Activated CD8-positive, alpha-beta memory T cell treated with anti-CD3 and anti-CD28 coated beads, Interleukin-2, amount 50 U/mL, for 24 hours (primary cell): Measurements from ENCODE around the gene SGMS1.
A peak's percentile ranks its signal among the peaks of the same experiment; 100 is the strongest.
"Not testable (repeated sequence)": the region's sequence is repeated elsewhere in the genome, so short reads cannot be mapped to it uniquely, and the experiment has no call there.

ENCODE experiments used
- DNase-seq: peaks from one replicate; pipeline ENCODE4 v3.0.0-alpha.2; 2020; ENCODE audit errors: extremely low read depth

SGMS1 gene

DNA sequence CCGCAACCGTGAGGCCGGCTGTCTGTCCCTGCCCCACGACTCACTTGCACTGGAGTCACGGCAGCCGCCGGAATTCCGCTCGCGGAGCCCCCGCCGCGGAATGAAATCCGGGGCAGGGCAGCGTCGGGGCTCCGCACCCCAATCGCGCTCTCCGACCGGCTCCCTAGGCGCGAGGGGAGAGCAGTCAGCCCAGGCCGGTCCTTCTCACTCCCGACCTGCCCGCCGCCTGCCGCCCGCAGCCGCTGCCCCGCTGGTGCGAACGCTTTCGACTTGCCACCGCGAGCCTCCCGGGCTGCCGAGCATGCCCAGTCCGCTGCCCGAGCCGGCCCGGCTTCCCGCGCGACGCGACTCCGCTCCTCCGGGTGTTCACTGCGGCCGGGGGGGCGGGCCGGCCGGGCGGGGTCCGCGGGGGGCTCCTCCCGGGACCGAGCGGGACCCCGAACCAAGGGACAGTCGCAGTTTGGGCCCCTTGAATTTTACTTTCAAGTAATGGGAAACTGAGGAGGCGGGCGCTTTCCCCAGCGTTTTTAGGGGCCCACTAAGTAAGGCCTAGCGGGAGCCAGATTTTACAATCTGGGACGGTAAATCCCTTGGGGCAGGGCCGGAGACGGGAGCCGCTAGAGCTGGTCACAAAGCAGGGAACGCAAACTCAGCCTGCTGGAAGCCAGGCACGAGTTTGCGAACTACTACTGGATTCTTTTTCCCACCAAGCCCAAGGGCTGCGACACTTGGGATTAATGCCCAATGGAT is at the start of gene SGMS1:
TSS of gene SGMS1 (minus strand) at position 294 of the 750 bp plus-strand sequence. CDS start 279,842 bp downstream, outside the sequence.
- DNase-seq = peak; percentile 59

- DNase-seq = not testable (repeated sequence)
Measured at GRCh38 chr10:50672152-50672551, 48.4 kb upstream of the SGMS1 start.

DNA sequence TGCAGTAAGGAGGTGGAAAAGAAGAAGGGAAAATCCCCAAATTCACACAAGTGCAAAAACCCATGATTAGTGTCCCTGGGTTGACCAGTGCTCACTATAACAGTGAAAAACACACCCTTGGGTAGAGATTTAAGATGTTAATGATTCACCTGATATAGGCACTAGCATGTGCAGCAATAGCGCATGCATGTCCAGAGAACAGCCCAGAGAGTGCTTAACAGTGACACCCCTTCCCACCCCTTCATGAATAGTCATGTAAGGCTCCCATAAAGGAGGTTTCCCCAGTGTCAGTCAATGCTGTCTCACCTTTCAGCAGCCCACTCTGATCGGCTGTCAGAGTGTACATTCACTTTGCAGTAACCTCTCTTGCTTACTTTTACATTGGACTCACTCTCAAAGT is 47.9 kb upstream of the SGMS1 start:
- not testable (repeated sequence) for DNase-seq

GRCh38 chr10:50669957-50670356 is 46.2 kb upstream of the SGMS1 start:
- DNase-seq = not testable (repeated sequence)

DNA sequence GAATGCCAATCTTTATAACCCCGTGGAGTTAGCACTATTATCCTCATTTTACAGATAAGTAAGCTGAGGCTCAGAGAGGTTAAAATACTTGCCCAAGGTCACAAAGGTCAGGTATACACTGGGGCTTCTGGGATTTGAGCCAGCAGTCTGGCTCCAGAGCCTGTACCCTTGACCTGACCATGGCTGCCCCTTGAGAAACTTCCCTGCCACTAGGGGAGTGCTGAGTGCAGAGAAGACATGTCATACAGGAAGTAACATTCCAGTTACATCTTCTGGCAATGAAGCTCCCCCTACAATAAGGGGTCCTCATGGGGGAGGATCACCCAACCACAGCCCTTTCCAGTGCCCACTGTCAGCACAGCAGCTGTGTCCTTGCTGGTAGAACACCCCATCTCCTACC is 43.6 kb upstream of the SGMS1 start:
- not testable (repeated sequence) for DNase-seq

- not testable (repeated sequence) for DNase-seq
Measured at GRCh38 chr10:50662420-50662819, 38.7 kb upstream of the SGMS1 start.

- DNase-seq = not testable (repeated sequence)
Measured at GRCh38 chr10:50661563-50661962, 37.8 kb upstream of the SGMS1 start.

DNA sequence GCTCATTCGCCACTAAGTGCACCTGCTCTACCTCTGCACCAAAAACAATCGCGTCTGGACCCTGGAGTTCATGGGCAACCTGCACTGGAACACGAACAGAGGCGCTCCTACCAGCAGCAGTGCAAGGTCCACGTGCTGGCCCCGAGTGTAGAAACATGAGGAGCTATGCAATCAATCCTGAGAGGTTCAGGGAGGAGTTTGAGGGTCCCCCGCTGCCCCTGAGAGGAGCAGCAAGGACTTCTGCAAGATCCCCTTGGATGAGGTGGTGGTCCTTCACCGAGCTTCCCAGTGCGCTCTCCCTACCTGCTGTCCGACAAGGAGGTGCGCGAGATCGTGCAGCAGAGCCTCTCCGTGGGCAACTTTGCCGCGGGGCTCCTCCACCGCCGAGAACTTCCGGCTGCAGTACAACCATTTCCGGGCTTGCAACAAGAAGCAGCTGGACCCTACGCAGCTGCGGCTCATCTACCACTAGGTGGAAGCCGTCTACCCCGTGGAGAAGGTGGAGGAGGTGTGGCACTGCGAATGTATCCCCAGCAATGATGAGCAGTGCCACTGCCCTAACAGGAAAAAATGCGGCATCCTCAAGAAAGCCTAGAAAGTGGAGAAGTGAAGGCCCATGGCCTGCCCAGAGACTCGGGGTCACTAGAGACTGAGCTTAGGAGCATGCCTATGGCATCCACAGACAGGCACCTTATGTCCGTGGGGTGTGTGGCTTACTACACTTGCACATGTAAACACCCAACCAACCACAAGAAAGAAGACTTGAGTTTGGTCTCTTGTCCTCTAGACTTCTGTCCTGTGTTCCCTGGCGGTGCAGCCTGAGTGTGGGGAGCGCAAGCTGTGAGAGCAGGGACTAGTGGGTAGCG is 36.3 kb upstream of the SGMS1 start:
- not testable (repeated sequence) for DNase-seq

- DNase-seq = not testable (repeated sequence)
Measured at GRCh38 chr10:50659016-50659864, 35.5 kb upstream of the SGMS1 start.

DNA sequence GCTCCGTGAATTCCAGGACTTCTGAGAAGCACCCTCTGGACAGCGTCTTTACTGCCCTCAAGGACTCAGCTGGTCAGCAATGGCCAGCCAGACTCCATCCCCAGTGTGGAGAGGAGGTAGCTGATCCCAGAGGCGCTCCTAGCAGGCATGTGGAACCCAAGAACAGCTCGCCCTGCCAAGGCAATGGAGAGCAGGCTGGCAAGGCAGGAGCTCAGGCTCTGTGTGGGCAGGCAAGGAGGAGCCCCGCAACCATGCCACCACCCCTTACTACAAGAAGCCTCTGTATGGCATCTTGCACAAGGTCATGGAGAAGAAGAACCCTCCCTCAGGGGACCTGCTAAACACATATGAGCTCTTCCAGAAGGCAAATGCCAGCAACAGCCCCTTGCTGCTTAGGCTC is 34.4 kb upstream of the SGMS1 start:
- no peak for DNase-seq

DNA sequence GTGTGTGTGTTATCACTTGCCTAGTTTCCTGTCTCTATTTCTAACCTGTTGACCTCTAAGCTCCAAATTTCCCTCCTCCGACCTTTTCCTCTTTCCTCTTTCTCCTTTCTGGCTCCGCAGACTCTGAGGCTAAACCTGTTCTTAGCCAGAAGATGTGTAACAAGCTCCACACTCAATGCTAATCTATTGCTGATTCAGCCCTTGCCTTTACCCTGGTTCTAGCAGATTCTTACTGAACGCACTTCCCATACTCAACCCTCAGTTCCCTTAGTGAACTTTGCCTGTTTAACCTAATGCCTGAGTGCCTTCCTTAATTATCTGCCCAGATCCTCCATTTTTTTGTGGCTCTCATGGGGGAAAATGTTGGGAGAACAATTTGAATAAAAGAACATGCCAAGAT is 30.0 kb upstream of the SGMS1 start:
- no peak for DNase-seq

GRCh38 chr10:50653142-50653541 is 29.4 kb upstream of the SGMS1 start:
- no peak for DNase-seq

- no peak for DNase-seq
Measured at GRCh38 chr10:50651808-50652207, 28.1 kb upstream of the SGMS1 start.

DNA sequence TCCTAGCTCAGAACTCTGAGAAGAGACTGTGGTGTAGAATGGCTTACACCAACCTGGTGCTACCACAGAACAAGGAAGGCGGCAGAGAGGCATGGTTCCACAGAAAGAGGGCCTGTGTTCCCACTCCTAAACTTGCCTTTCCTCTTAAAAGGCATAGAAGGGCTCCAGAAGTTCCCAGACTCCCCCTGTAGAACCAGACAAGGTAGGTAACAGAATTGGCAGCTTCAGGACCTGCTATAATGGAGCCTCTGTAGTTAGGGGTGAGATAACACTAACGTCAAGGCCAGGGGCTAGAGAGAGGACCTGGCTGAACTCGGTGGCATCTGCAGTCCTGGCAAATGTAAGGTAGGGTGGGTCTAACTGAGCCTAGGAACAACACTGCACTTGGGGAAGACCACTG is 26.7 kb upstream of the SGMS1 start:
- no peak for DNase-seq

GRCh38 chr10:50648935-50649227 is 25.1 kb upstream of the SGMS1 start:
- DNase-seq = no peak

DNA sequence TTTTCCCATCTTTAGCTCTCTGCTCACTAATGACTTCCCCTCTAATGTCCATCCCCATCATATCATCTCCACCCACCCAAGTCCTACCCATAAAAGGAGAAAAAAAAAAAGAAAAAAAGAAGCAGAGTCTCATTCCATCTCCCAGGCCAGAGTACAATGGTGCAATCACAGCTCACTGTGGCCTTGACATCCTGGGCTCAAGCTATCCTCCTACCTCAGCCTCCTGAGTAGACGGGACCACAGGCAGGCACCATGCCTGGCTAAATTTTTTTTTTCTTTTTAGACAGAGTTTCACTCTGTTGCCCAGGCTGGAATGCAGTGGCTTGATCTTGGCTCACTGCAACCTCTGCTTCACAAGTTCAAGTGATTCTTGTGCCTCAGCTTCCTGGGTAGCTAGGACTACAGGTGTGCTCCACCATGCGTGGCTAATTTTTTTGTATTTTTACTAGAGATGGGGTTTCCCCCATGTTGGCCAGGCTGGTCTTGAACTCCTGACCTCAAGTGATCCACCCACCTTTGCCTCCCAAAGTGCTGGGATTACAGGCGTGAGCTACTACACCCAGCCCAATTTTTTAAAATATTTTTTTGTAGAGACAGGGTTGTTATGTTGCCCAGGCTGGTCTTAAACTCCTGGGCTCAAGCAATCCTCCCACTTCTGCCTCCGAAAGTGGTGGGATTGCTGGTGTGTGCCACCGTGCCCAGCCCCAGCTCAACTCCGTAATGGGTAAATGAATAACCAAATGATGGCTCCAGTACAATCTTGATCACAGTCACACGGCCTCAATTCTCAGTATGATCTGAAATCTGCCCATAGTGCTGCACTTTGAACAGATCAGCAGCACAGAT is 24.6 kb upstream of the SGMS1 start:
- DNase-seq = no peak

DNA sequence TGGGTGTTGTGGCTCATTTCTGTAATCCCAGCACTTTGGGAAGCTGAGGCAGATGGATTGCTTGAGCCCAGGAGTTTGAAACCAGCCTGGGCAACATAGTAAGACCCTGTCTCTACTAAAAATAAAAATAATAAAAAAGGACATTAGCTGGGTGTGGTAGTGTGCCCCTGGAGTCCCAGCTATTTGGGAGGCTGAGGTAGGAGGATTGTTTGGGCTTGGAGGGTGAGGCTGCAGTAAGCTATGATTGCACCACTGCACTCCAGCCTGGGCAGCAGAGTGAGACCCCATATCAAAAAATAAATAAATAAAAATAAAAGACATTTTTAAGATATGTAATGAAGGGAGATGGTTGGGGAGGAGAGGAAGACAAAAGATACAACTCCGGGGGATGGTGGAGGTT is 23.6 kb upstream of the SGMS1 start:
- not testable (repeated sequence) for DNase-seq

DNA sequence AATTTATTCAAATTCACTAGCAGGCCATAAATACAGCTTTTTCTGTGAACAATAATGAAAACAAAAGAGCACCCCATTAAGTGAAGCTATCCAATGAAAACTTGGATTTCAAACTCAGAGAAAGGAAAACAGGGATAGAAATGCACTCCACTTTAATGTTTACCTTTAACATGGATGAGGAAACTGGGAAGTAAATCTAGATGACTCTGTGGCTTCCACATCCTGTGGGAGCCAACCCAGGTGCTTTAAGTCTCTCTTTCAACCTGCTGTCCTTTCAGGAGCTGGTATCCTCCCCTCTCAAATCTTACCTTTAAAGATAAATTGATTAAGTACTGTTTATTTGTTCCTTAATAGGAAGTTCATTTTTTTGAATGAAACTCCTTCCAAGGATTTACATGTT is 21.5 kb upstream of the SGMS1 start:
- no peak for DNase-seq

DNA sequence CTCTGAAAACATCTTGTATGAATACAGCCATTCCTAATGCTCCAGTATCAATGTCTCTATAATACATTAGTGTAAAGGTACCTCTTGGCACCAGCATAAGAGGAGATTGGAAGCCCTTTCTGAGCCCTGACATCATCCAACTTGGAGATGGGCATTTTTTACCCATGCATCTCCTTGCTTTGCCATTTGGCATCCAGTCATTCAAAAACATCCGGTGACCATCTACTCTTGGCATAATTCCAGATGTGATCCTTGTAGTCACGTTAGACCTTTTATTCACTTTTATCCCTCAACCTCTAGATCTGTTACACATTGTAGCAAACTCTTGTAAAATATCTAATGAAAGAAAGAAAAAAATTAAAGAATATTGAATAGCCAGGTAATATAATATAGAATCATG is 17.9 kb upstream of the SGMS1 start:
- no peak for DNase-seq

GRCh38 chr10:50640238-50640637 is 16.5 kb upstream of the SGMS1 start:
- DNase-seq = no peak
